ENCODE measurements around the gene GPR87. TPM values are rescaled to one million over a fixed set of nuclear protein-coding genes. Genes with fewer than 3 reads are reported as not detected.

The GPR87 gene
- total RNA-seq, 1 experiment from 2014 or later, result 15.5 TPM

GRCh38 chr3:151345859-151346258 is 29.2 kb upstream of the GPR87 start:
- no peak for TF ChIP-seq EZH2 (IDR thresholded peaks at IDR 0.05; ENCODE audit: low read depth)
- TF ChIP-seq CTCF (conservative IDR thresholded peaks at IDR 0.05), result no peak
- H2AFZ ChIP-seq, result 0 out of 2 replicates have a peak overlapping the region, but pooled peaks have one; percentile 9
- no peaks in the 10 kb centered on the region for H4K20me1 ChIP-seq (ENCODE audit: insufficient read depth)
- no peak overlapping the region for H3K27ac ChIP-seq
- H3K4me1 ChIP-seq (replicated peaks; ENCODE audit: insufficient read depth), result no peaks in the 10 kb centered on the region
- no peak overlapping the region for H3K4me3 ChIP-seq
- H3K9me2 ChIP-seq (ENCODE audit: insufficient read depth), result no peaks in the 10 kb centered on the region
- ChIA-PET CTCF (interaction anchor here (0.5 kb wide), 1 partner anchor 65 kb away, joined by 3 read pairs; no protein-coding TSS in a partner anchor), POLR2A (ENCODE audit: unreplicated experiment) (interaction anchor here (0.6 kb wide), 1 partner anchor 850 kb away, joined by 4 read pairs; no protein-coding TSS in a partner anchor)
- intact Hi-C loops (cut with micrococcal nuclease; ENCODE audit: unreplicated experiment), result no loop called here
- H3K9me3 ChIP-seq (ENCODE audit: insufficient read depth, low read depth), result 0 out of 2 replicates have a peak, but pooled peaks cover 4% of the 10 kb centered on the region
- H3K27me3 ChIP-seq (ENCODE audit: insufficient read depth, low read depth), result no peaks in the 10 kb centered on the region
- no peaks in the 10 kb centered on the region for H3F3A ChIP-seq (ENCODE audit: insufficient read depth, low read depth)
- H3K4me2 ChIP-seq, result peak overlapping the region; percentile 2; the same call in 1 of the 2 replicates
- DNase-seq, result no peak
- no peaks in the 10 kb centered on the region for H3K79me2 ChIP-seq (ENCODE audit: low read depth)
- no peaks in the 10 kb centered on the region for H3K36me3 ChIP-seq (ENCODE audit: low read depth)
- BruUV-seq (replicated peaks), result no TSS peak

- no peaks in the 10 kb centered on the region for H3K36me3 ChIP-seq (ENCODE audit: low read depth)
- H3K27me3 ChIP-seq (ENCODE audit: insufficient read depth, low read depth), result no peaks in the 10 kb centered on the region
- H3F3A ChIP-seq (ENCODE audit: insufficient read depth, low read depth), result peaks cover 7% of the 10 kb centered on the region
- intact Hi-C loops (cut with micrococcal nuclease; ENCODE audit: unreplicated experiment), result no loop called here
- no peaks in the 10 kb centered on the region for H4K20me1 ChIP-seq (ENCODE audit: insufficient read depth)
- no peaks in the 10 kb centered on the region for H3K79me2 ChIP-seq (ENCODE audit: low read depth)
- H3K4me2 ChIP-seq, result no peak overlapping the region
- no peak overlapping the region for H2AFZ ChIP-seq
- no TSS peak for BruUV-seq (replicated peaks)
- TF ChIP-seq CTCF (conservative IDR thresholded peaks at IDR 0.05) (no peak), EZH2 (IDR thresholded peaks at IDR 0.05; ENCODE audit: low read depth) (no peak)
- ChIA-PET CTCF (no interaction called here), POLR2A (ENCODE audit: unreplicated experiment) (interaction anchor here (0.7 kb wide), 1 partner anchor 24 kb away, joined by 5 read pairs; no protein-coding TSS in a partner anchor)
- no peaks in the 10 kb centered on the region for H3K9me2 ChIP-seq (ENCODE audit: insufficient read depth)
- H3K4me3 ChIP-seq, result no peak overlapping the region
- DNase-seq, result no peak
- H3K9me3 ChIP-seq (ENCODE audit: insufficient read depth, low read depth), result no peaks in the 10 kb centered on the region
- H3K27ac ChIP-seq, result no peak overlapping the region
- peaks cover 14% of the 10 kb centered on the region for H3K4me1 ChIP-seq (replicated peaks; ENCODE audit: insufficient read depth)
Observed at GRCh38 chr3:151331696-151332095, 15.1 kb upstream of the GPR87 start.

- Histone ChIP-seq H3K27ac (no peak overlapping the region), H3K27me3 (ENCODE audit: insufficient read depth, low read depth) (no peaks in the 10 kb centered on the region), H2AFZ (no peak overlapping the region), H3K4me2 (no peak overlapping the region), H3K9me3 (ENCODE audit: insufficient read depth, low read depth) (no peaks in the 10 kb centered on the region), H3K36me3 (ENCODE audit: low read depth) (no peaks in the 10 kb centered on the region), H3K9me2 (ENCODE audit: insufficient read depth) (no peaks in the 10 kb centered on the region), H3F3A (ENCODE audit: insufficient read depth, low read depth) (peaks cover 7% of the 10 kb centered on the region), H3K4me1 (replicated peaks; ENCODE audit: insufficient read depth) (peaks cover 14% of the 10 kb centered on the region), H3K4me3 (no peak overlapping the region), H4K20me1 (ENCODE audit: insufficient read depth) (no peaks in the 10 kb centered on the region), H3K79me2 (ENCODE audit: low read depth) (no peaks in the 10 kb centered on the region)
- intact Hi-C loops (cut with micrococcal nuclease; ENCODE audit: unreplicated experiment), result no loop called here
- POLR2A ChIA-PET (ENCODE audit: unreplicated experiment), result no interaction called here
- TF ChIP-seq EZH2 (IDR thresholded peaks at IDR 0.05; ENCODE audit: low read depth), result no peak
- no peak for TF ChIP-seq CTCF (conservative IDR thresholded peaks at IDR 0.05)
- CTCF ChIA-PET, result no interaction called here
- no peak for DNase-seq
- no TSS peak for BruUV-seq (replicated peaks)
Observed at GRCh38 chr3:151330899-151331298, 14.3 kb upstream of the GPR87 start.

All from PC-9 (cell line).